NCI-H460 (cell line): ENCODE results near the gene CLTCL1. TPM values are rescaled to one million over a fixed set of nuclear protein-coding genes. Genes with fewer than 3 reads are reported as not detected.
"Not testable (repeated sequence)": the region's sequence is repeated elsewhere in the genome, so short reads cannot be mapped to it uniquely, and the experiment has no call there.

Experiments
- DNase-seq: peaks from one replicate; pipeline ENCODE4 v3.0.0-alpha.2; 2016; ENCODE audit warnings: low read depth; ENCODE audit errors: extremely low read depth
- total RNA-seq: library from RNA; depleted of rRNA; stranded (reverse); fragments of >200 nt; shearing (Covaris generic); gene quantifications from 2 replicates; pipeline ENCODE4 v1.2.3, GENCODE V29; 2014

Gene CLTCL1
- total RNA-seq, 1 experiment from 2014 or later: 2.0 TPM

DNA sequence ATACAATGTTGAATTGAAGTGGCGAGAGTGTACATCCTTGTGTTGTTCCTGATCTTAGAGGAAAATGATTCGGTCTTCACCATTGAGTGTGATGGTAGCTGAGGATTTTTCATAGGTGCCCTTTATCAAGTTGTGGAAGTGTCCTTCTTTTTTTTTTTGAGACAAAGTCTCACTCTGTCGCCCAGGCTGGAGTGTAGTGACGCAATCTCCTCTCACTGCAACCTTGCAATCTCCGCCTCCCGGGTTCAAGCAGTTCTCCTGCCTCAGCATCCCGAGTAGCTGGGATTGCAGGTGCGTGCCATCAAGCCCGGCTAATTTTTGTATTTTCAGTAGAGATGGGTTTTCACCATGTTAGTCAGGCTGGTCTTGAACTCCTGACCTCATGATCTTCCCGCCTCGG is 132.9 kb downstream of the CLTCL1 start:
- not testable (repeated sequence) for DNase-seq

DNA sequence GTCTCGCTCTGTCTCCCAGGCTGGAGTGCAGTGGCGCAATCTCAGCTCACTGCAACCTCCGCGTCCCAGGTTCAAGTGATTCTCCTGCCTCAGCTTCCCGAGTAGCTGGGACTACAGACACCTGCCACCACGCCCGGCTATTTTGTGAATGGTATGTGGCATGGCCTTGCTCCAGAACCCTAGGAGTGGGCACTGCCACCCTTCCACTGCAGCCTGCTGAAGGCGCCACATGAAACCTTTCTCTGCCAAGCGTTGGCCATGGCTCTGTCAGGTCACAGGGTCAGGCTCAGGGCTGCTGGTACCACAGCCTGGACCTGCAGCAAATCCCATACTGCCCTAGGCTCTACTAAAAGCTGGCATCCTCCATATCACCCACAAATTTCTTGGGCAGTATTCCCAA is 135.4 kb downstream of the CLTCL1 start:
- not testable (repeated sequence) for DNase-seq

DNA sequence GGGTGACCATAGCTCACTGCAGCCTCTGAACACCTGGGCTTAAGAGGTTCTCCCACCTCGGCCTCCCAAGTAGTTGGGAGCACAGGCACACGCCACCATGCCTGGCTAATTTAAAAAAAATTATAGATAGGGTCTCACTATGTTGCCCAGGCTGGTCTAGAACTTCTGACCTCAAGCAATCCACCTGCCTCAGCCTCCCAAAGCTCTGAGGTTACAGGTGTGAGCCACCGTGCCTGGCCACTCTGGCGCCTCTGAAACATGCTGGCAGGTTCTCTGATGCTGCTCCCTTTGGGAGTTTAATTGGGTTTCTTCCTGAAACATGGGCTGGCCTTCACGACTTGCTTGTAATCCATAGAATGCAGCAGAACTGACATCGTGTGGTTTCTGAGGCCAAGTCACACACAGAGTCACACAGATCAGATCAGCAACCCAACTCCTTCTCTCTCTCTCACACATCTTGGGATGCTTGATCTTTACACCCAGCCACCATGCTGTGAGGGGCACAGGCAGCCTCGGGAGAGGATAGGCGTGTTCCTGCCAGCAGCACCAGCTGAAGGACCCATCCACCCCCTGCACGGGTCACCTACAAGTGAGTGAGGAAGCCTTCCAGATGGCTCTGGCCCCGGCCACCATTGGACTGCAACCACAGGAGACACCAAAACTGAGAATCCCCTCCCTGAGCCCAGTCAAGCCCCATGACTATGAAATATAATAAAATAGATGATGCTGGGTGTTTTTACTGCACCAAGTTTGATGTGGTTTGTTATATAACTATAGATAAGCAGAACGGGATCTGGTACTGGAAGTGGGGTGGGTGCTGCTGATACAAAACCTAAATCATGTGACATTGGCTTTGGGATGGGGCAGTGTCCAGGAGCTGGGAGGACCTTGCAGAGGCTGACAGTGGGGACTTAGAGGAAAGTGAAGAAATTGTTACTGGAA is 138.3 kb downstream of the CLTCL1 start:
- DNase-seq: no peak

DNA sequence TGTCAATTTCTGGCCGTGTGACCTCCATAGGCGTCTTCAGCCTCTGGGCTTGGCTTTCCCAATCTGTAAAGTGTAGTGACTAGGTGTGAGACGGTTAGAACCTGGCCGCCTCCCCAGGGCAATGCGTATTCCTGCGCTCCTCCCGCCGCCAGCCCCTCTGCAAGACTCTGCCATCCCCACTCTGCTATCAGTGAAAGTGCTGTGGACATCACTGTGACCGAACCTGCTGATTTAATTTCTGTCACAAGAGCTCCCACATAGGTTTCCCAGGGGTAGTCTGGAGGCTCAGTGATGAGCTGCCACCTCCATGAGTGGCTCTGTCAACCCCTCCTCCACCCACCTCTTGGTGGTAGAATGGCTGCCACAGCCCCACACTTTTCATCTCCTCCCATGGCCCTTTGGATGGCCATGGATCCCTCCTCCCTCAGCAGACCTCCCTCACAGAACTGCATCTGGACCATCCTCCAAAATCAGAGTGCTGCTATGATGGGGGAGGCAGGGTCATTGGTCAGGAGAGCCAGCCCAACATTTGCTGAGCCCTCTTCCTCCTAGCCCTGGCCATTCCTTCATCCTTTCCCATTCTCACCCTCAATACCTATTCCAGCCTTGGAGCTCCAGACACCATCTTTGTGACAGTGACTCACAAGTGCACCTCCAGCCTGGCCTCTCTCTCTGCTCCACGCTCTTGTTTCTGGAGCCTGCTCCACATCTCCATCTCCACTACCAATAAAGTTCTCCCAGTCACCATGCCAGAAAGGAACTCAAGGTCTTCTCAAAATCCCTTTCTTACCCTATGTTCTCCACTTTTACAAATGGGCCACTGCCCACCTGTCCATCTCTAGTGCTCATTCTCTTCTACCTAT is 140.0 kb downstream of the CLTCL1 start:
- no peak for DNase-seq

DNA sequence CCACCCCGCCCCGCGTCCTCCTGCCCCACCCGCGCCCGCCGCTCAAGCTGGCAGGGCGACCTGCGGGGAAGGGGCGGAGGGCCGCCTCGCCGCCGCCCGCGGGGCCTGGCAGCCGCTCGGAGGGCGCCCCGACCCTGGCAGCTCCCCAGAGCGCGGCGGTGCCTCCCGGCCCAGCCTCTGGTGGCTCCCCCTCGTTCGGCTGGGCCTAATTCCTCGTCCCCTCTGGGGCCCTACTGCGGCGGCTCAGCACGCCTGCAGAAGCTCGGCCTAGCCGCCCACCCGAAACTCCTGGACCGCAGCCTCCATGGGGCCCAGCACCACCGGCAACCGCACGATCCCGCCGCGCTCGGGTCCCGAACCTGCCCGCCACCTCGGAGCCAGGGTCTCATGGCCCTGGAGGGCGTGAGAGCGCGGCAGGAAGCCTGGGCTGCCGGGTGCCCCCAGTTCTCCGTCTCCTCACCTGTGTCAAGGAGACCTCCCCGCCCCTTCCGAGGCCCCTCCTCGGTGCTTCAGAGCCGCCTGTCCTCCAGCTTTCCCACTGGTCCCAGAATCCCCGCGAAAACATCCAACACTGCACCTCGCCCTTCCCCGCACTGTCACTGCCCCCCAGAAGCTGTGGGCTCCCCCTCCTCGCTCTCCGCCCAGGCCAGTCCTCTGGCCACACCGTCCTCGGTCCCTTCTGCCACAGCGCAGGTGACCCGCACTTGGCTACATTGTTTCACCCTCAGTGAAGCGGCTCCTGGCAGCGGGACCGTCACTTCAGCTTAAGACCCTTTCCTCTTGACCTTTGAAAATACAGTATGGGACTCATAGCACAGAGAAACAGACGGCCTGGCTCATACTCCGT is 140.8 kb downstream of the CLTCL1 start:
- no peak for DNase-seq

DNA sequence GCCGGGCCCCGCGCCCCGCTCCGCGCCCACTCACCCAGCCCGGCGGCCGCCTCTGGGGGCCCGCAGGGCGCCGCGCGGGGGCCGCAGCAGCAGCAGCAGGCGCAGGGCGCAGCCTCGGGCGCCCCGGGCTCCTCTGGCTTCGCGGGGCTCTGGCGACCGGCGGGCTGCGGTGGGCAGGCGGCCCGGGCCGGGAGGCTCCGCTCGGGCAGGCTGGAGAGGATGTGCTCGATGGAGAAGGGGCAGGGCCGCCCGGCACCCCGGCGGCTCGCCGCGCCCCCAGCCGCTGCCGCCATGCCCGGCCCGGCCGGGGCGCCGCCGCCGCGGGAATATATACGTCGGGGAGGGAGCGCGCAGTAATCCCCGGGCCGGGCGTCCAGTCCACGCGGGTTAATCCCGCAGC is 141.5 kb downstream of the CLTCL1 start, which contains the start of gene GSC2:
TSS of gene GSC2 (minus strand) at position 302 of the 400 bp plus-strand sequence. CDS start at position 293, 9 bp downstream.
- DNase-seq: no peak

DNA sequence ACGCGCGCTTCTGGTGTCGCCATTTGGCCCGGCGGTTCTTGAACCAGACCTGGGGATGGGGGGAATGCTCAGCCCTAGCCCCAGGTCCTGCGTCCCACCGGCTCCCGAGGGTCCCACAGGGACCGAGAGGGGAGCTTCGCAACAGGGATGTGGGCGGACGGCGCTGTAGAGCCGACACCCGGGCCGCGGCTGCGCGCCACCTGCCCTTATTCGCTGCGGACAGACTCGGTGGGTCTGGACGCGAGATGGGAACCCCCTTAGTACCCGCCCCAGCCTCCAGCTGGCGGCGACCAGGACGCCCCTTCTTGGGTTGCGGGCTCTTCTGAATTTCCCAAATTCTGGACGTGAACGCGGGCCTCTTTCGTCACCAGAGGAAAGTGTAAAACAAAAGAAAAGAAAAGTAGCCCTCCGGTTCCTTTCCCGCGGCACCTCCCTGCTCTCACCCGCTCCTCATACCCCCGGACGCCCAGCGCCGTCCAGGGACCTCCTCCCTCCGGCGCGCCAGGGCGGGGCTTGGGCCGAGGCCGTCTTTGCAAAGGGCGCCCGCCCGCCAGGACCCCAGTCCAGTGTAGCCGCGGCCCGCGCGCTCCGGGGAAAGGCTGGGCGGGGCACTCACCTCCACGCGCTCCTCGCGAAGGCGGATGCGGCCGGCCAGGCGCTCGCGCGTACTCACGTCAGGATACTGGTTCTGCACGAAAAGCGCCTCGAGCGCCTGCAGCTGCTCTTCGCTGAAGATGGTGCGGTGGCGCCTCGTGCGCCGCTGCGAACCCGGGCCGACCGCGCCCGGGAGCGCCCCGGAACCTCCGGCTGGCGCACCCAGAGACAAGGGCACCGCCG is 142.3 kb downstream of the CLTCL1 start:
- no peak for DNase-seq

DNA sequence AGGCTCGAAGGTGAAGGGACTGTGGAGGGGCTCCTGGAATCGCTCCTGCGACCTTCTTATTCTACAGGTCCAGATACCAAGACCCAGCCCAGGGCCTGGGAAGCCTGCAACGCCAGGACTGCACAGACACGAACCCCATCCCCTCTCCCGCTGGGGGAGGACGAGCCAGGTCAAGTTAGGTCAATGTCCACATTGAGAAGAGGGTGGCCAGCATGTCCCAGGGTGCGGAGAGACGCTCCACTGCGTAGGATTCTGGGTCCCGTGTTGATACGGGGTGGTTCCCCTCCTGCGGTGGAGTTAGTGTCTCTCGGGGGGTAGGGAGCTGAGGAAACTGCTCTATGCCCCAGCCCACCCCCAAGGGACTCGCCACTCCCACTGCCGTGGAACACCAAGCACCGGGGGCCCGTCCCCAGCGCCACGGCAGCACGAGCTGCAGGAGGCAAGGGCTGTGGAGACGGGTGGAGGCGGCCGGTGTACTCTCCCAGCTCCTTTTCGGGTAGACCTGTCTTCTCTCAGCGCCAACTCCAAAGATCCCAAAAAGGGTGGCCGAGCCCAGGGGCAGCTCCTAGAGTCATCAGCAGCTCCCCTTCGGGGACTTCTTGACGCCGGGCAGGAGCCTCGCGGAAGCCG is 143.0 kb downstream of the CLTCL1 start:
- DNase-seq: no peak

DNA sequence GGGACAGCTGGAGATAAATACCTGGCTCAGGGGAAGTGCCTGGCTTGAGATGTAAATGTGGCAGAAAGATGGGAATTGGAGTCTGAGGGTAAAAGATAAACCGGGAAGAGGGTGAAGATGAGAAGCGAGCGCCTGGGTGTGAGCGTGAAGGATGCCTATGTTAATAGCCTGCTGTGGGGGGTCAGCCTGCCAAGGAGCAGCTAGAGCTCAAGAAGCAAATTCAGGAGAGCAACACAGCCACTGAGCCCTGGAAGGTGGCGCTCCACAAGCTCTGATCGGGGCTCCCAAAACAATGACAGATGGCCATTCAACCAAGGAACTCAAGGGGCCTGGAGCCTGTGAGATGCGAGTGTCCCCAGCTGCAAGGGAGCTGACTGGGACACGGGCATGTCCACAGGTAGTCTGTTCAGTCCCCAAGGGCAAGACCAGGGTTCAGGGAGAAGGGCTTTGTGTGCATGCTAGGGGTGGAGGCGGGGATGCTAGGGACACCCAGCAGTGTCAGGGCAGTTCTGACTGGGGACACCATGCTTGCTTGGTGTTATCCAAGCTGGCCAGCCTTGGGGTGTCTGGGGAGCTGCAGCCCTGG is 144.2 kb downstream of the CLTCL1 start:
- DNase-seq: no peak

DNA sequence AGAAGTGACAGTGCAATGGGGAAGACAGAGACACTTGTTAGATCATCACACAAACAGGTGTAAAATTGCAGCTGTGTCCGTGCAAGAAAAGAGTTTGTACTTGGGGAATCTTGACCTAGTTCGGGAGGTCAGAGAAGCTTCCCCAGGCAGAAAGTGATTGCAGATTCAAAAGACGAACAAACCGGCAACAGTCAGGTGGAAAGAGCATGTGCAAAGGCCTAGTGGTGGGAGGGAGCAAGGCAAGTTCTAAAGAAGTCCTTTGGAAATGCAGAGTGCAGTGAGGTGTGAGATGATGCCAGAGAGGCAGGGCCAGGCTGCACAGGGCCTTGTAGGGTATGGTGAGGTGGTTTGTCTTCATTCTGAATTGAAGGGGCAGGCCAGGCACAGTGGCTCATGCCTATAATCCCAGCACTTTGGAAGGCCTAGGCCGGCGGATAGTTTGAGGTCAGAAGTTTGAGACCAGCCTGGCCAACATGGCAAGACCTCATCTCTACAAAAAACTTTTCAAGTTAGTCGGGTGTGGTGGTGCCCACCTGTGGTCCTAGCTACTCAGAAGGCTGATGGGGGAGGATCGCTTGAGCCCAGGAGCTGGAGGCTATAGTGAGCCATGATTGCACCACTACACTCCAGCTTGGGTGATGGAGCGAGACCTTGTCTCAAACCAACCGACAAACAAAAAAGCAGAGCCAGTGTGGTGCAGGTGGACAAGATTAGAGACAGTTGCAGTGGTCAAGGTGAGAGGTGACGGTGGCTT is 145.1 kb downstream of the CLTCL1 start:
- no peak for DNase-seq

DNA sequence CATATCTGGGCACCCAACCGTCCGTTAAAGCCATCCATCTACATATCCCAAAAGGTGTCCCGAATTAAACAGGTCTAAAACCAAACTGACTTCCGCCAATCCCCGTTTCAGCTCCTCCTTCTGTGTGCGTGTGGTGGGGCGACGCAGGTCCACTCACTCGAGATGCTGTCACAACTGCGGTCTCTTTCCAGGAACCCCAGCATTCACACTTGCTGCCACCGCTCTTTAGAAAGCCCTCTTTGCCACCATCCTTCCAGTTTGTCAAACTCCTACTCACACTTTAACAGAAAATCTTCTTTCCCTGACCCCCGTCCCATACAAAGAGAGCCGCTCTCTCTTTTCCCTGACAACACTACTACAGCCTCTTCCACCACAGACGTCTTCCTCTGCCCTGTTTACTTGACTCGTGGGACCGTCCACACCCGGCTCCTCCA is 147.5 kb downstream of the CLTCL1 start:
- DNase-seq: no peak

DNA sequence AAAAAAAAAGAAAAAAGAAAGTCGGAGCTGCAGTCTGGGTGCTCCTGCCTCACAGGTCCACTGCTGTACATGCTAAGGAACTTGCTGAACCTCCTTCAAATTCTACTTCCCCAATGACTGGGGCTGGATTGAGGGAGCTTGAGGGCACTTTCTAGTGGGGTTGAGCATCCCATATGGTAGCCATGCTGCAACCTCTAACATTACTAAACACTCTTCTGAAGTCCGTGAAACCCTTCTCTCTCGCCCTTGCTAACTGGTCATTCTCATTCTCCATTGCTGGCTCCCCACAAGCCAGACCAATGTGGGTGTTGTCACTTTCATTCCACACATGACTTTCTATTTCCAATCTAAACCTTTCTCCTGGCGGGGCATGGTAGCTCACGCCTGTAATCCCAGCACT is 148.3 kb downstream of the CLTCL1 start:
- no peak for DNase-seq

DNA sequence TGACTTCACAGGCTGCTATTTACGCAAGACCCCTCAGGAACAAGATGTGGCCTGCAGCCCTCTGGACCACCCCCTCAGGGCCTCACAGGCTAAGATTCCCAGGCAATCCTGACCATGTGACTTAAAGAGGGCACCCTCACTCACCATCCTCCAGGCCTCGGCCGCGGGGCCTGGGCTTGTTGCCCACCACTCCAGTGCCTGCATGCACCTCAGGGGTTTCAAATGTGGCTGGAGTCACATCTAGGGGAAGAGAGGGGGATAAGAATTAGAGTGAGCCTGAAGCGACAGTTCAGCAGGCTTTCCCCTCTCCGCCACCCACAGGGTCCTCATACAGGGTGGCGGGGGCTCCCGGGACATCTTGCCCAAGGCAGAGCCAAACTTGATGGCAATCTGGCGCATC is 149.1 kb downstream of the CLTCL1 start:
- DNase-seq: no peak

DNA sequence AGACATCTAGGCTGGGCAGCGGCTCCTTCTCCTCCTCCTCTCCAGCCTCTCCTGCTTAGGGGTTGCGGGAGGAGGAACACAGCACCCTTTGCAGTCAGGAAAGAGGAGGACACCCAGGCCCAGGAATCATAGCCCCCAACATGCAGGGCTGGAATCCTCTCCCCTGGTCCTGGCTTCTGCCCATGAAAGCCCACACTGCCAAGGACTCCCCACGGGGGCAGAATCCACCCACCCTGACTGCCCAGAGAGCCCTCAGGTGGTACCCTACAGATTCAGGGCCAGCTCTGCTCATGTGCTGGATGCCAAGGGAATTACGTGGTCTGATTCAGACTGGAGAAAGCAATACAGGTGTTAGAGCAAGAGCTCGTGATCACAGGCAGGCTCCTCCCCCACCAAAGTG is 151.5 kb downstream of the CLTCL1 start:
- DNase-seq: no peak

DNA sequence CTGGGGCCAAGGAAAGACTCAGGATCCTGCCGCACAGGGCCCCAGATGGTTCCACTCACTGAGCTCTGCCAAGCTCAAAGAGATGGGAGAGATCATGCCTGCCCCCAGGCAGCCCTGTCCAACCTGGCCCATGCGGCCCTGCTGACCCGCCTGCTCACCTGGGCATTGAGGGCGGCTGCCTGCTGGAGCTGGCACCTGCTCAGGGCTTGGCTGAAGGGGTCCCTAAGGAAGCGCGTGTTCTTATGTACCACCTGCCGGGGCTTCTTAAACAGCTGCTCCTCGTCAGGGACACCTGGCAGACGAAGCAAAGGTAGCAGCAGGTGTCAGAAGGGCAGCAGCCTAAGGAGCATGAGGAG is 152.5 kb downstream of the CLTCL1 start:
- DNase-seq: no peak

DNA sequence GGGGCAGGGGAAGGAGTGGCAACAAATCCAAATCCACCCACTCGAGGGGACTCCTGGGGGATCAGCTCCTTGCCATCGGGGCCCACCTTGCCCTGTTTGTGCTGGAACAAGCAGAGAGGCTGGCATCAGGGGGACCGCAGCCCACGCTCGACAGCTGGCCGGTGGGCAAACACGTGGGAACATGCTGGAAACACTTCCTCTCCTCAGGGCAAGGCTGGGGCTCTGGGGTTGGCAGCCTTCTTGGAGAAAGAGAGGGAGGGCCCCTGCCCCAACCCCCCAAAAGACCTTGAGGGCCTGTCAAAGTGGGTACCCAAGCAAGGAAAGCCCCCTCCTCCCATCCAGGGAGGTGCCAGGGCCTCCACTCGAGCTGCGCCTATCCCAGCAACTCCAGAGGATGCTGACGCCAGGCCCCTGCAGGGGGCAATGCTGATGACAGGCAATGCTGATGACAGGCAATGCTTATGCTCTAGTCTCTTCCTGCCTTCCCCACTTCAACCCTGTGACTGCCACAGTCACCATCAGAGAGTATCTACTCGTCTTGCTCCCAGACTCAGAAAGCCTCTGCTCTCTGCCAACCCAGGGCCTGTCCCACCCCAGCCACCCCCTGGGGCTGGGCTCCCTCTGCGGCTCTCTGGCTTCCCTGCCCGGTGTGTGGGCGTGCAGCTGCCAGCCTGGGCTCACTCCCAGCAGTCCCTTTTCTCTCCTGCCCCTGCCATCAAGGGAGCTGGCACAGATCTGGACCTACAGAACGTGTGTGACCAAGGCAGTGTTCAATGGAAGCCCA is 153.1 kb downstream of the CLTCL1 start:
- DNase-seq: no peak
